ENCODE measurements around the gene BPGM.

GRCh38 chr7:134619627-134620331 lies 26.9 kb upstream of the BPGM start:
- no peak for TF ChIP-seq POLR2A (IDR thresholded peaks at IDR 0.05)
- no peak for TF ChIP-seq CTCF (IDR thresholded peaks at IDR 0.05)
